ENCODE measurements around the gene PCBP3.
"Not testable (repeated sequence)": the region's sequence is repeated elsewhere in the genome, so short reads cannot be mapped to it uniquely, and the experiment has no call there.

Gene PCBP3

GRCh38 chr21:45829668-45830067, 186.1 kb downstream of the PCBP3 start:
- no peak for TF ChIP-seq CTCF (conservative IDR thresholded peaks at IDR 0.05)
- H3K27ac ChIP-seq = no peak overlapping the region

GRCh38 chr21:45830221-45830640, 186.7 kb downstream of the PCBP3 start:
- H3K27ac ChIP-seq = no peak overlapping the region
- no peak for TF ChIP-seq CTCF (conservative IDR thresholded peaks at IDR 0.05)

- no peak overlapping the region for H3K27ac ChIP-seq
Observed at GRCh38 chr21:45830720-45831366, 187.3 kb downstream of the PCBP3 start.

GRCh38 chr21:45831991-45832740, 188.6 kb downstream of the PCBP3 start:
- no peak for TF ChIP-seq CTCF (conservative IDR thresholded peaks at IDR 0.05)
- H3K27ac ChIP-seq = no peak overlapping the region

More at GRCh38 chr21:45830720-45831366, 187.3 kb downstream of the PCBP3 start:
- no peak for TF ChIP-seq CTCF (conservative IDR thresholded peaks at IDR 0.05)

- H3K27ac ChIP-seq = not testable (repeated sequence)
Observed at GRCh38 chr21:45832741-45833235, 189.3 kb downstream of the PCBP3 start.

GRCh38 chr21:45833414-45833813, 189.9 kb downstream of the PCBP3 start:
- no peak overlapping the region for H3K27ac ChIP-seq
- no peak for TF ChIP-seq CTCF (conservative IDR thresholded peaks at IDR 0.05)

- no peak overlapping the region for H3K27ac ChIP-seq
- no peak for TF ChIP-seq CTCF (conservative IDR thresholded peaks at IDR 0.05)
Observed at GRCh38 chr21:45834026-45834715, 190.6 kb downstream of the PCBP3 start.
